ENCODE results near the gene MIER3. TPM values are rescaled to one million over a fixed set of nuclear protein-coding genes. Genes with fewer than 3 reads are reported as not detected.

MIER3 gene
- total RNA-seq, 3 donors from 2014 or later: 21.6 to 24.8 (median 21.9) TPM

DNA sequence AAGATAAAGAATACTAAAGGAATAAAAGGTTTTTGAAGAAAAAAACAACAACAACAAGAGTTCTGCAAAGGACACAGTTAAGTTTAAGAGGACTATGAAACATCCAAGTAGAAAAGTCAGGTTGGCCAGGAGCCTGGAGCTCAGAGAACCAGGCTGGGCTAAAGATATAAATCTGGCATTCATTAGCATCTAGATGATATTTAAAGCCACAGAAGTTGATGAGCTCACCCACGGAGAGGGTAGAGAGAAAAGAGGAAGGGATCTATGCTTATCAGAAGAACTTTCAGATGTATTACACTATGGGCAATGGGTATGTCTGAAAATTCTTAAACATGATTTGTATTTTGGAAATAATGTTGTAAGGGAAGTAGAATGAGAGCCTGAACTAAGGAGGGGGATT is 9.9 kb downstream of the MIER3 start:
- Mint-ChIP-seq H3K4me1 (ENCODE audit: low read depth) (no peaks in the 10 kb centered on the region), H3K36me3 (ENCODE audit: insufficient read depth) (peaks cover 49% of the 10 kb centered on the region)

DNA sequence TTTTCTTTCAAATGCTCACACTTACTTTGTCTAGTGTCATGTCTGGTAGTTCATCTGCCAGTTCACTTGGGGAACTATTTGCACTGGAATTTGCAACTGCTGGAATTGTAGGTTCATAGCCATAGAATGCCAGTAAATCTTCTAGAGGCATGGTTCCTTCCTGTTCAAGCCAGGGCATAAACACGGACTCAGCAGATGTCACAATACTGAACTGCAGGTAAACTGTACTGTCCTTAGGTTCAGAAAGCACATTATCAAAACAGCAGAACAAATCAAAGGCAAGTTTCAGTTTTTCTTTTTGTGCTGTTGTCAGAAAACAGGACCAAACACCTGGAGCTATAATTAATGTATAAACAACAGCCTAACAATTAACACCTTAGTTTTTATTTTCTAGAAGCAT is 13.1 kb downstream of the MIER3 start:
- no peak overlapping the region for H3K4me3 Mint-ChIP-seq

More for the DNA sequence above, 9.9 kb downstream of the MIER3 start:
- Mint-ChIP-seq H3K27me3 (ENCODE audit: low read depth) (no peaks in the 10 kb centered on the region), H3K4me3 (no peak overlapping the region), H3K9me3 (no peaks in the 10 kb centered on the region)
- DNase-seq (no peak), ATAC-seq (no peak)

DNA sequence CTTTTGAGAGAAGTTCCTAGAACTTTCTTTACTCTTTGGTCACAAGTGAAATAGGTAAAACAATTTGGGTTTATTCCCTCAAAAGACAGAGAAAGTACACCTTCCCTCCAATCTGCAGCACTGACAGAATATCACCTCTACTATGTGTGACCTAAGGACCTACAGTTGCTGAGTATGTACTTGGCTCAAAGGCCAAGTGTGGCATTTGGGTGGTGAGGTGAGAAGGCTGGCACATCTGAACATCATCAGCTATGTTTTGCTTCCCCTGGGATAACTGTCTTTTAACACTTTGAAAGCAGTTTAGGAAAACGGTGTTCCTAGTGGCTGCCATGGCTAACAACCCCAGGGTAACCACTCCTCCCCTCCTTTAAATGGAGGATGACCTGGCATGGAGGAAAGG is 17.6 kb downstream of the MIER3 start:
- no peak for DNase-seq
- Mint-ChIP-seq H3K4me1 (ENCODE audit: low read depth) (no peaks in the 10 kb centered on the region), H3K36me3 (ENCODE audit: insufficient read depth) (peaks cover 39% of the 10 kb centered on the region), H3K4me3 (no peak overlapping the region), H3K9me3 (no peaks in the 10 kb centered on the region), H3K27me3 (ENCODE audit: low read depth) (no peaks in the 10 kb centered on the region)
- ATAC-seq: no peak

More for the DNA sequence above, 13.1 kb downstream of the MIER3 start:
- DNase-seq (no peak), ATAC-seq (no peak)
- Mint-ChIP-seq H3K27me3 (ENCODE audit: low read depth) (no peaks in the 10 kb centered on the region), H3K9me3 (no peaks in the 10 kb centered on the region), H3K4me1 (ENCODE audit: low read depth) (no peaks in the 10 kb centered on the region), H3K36me3 (ENCODE audit: insufficient read depth) (peaks cover 52% of the 10 kb centered on the region)

DNA sequence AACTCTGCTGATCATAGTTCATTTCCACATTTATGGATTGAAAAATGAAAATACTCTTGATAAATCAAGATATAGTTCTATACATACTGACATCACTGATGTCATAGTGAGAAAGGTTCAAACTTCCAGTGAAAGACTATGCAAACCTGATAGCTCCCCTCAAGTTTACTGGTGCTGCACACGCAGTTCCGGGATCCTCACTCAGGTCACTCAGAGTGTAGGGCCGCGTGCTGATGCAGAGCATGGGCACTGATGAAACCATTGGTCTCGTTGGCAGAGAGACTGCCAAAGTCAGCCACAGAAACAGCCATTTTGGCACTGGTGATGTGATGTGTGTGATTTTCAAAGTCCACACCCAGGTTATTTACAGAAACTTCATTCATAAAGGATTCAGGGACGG is 29.0 kb downstream of the MIER3 start:
- Mint-ChIP-seq H3K9me3 (no peaks in the 10 kb centered on the region), H3K4me1 (ENCODE audit: low read depth) (peaks cover 2% of the 10 kb centered on the region), H3K36me3 (ENCODE audit: insufficient read depth) (peaks cover 39% of the 10 kb centered on the region), H3K27me3 (ENCODE audit: low read depth) (no peaks in the 10 kb centered on the region), H3K4me3 (no peak overlapping the region)
- ATAC-seq (no peak), DNase-seq (no peak)

DNA sequence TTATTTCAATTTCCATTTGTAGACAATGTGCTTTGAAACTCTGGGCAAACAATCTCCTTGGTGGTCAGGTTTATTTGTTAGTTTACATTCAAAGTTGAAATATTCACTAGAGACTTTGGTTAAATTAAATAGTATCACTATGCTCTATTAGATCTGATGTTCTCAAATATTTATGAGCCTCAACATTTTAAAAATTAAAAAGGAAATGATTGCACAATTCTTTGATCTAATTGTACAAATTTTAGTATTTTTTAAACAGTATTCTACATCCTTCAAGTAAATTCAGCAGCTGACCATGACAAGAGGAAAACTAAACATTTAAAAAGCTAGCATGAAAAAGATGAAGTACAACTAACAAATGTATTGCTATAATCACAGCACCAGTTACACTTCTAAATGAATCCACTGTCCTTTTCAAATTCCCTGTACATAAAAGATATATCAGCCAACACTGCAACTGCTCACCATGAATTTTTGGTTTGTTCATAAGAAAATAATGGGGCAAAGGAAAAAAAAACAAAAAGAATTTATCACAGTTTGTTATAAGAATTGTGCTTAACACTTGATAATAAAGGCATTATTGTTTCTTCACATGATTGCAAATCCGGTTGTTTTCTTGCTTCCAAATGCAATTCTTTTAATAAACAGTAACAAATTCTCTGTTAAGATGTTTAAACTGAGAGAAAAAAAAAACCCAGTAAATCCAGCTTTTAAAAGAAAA is 31.8 kb downstream of the MIER3 start:
- peaks cover 2% of the 10 kb centered on the region for H3K4me1 Mint-ChIP-seq (ENCODE audit: low read depth)
- H3K36me3 Mint-ChIP-seq (ENCODE audit: insufficient read depth): peaks cover 22% of the 10 kb centered on the region
- no peaks in the 10 kb centered on the region for H3K27me3 Mint-ChIP-seq (ENCODE audit: low read depth)
- DNase-seq (no peak), ATAC-seq (no peak)
- H3K4me3 Mint-ChIP-seq: no peak overlapping the region
- no peaks in the 10 kb centered on the region for H3K9me3 Mint-ChIP-seq

DNA sequence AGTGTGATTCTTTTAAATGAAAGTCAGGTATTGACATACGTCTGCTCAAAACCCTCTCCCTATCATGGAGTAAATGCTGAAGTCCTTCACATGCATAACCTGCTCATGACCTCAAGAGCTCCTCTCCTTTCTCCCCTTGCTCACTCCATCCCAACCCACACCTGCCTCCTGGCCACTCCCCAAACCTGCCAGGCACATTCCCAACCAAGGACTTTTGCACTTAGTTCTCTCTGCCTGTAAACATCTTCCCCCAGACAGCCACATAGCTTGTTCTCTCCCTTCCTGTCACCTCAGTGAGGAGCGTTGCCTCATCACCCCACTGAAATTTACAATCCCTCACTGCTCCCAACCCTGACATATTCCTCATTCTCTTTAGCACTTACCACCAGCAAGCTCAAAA is 33.9 kb downstream of the MIER3 start:
- peaks cover 10% of the 10 kb centered on the region for H3K36me3 Mint-ChIP-seq (ENCODE audit: insufficient read depth)
- H3K9me3 Mint-ChIP-seq: no peaks in the 10 kb centered on the region
- no peaks in the 10 kb centered on the region for H3K27me3 Mint-ChIP-seq (ENCODE audit: low read depth)
- H3K4me3 Mint-ChIP-seq: no peak overlapping the region
- H3K4me1 Mint-ChIP-seq (ENCODE audit: low read depth): peaks cover 2% of the 10 kb centered on the region
- ATAC-seq (no peak), DNase-seq (no peak)

DNA sequence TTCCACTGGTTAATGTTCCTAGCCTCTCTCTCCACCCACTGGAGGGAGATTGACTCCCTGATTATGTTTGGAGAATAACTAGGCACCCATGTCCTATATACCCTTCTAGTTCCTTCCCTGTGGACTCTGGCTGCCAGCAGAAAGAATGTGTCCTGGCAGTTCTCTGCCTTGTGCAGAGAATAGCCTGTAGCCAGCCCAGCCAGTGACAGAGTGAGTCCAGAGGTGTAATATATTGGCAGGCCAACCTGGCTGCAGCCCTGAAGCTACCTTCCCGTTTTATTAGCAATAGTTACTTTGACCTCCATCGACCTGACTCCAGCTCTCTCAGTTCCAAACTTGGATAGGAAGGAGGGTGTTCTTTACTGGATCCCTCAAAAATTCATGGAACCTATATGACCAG is 34.4 kb downstream of the MIER3 start:
- Mint-ChIP-seq H3K4me3 (no peak overlapping the region), H3K4me1 (ENCODE audit: low read depth) (peaks cover 2% of the 10 kb centered on the region), H3K9me3 (no peaks in the 10 kb centered on the region), H3K36me3 (ENCODE audit: insufficient read depth) (peaks cover 6% of the 10 kb centered on the region), H3K27me3 (ENCODE audit: low read depth) (no peaks in the 10 kb centered on the region)
- DNase-seq (no peak), ATAC-seq (no peak)

DNA sequence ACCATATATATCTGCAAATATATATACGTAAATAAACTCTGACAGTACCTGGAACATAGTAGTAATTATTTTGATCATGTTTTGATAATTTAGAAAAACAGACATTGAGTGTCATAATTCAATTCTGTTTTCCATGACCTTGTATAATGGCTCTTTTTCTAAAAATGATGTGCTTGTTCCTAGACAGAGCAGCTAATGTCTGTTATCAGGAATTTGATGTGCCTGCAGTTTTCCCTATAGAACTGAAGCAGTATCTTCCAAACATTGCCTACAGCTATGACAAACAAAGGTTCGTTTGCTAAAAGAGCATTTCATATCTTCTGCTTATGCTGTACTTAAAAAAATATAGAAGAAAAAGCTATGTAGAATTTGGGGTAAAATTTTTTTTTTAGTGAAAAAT is 37.2 kb downstream of the MIER3 start:
- H3K4me3 Mint-ChIP-seq: no peak overlapping the region
- no peaks in the 10 kb centered on the region for H3K36me3 Mint-ChIP-seq (ENCODE audit: insufficient read depth)
- no peaks in the 10 kb centered on the region for H3K27me3 Mint-ChIP-seq (ENCODE audit: low read depth)
- no peak for ATAC-seq
- no peak for DNase-seq
- no peaks in the 10 kb centered on the region for H3K9me3 Mint-ChIP-seq
- H3K4me1 Mint-ChIP-seq (ENCODE audit: low read depth): peaks cover 11% of the 10 kb centered on the region

DNA sequence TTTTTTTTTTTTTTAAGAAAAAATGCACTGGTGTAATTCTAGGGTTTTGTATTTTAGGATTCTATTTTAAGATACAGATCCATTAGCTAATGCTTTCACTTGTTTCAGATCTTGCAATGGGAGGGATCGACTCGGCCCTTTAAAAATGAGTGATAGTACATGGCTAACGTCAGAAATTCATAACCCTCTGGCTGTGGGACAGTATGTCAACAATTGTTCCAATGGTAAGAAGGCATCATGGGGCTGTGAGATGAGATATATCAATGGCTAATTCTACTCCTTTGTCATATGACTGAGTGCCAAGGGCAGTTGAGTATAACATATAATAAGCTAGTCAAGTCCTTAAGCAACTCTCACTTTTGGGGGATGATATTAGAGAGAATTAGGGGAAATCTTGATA is 38.2 kb downstream of the MIER3 start:
- Mint-ChIP-seq H3K9me3 (no peaks in the 10 kb centered on the region), H3K27me3 (ENCODE audit: low read depth) (no peaks in the 10 kb centered on the region), H3K4me3 (no peak overlapping the region), H3K4me1 (ENCODE audit: low read depth) (peaks cover 14% of the 10 kb centered on the region), H3K36me3 (ENCODE audit: insufficient read depth) (no peaks in the 10 kb centered on the region)
- ATAC-seq: no peak
- DNase-seq: no peak

DNA sequence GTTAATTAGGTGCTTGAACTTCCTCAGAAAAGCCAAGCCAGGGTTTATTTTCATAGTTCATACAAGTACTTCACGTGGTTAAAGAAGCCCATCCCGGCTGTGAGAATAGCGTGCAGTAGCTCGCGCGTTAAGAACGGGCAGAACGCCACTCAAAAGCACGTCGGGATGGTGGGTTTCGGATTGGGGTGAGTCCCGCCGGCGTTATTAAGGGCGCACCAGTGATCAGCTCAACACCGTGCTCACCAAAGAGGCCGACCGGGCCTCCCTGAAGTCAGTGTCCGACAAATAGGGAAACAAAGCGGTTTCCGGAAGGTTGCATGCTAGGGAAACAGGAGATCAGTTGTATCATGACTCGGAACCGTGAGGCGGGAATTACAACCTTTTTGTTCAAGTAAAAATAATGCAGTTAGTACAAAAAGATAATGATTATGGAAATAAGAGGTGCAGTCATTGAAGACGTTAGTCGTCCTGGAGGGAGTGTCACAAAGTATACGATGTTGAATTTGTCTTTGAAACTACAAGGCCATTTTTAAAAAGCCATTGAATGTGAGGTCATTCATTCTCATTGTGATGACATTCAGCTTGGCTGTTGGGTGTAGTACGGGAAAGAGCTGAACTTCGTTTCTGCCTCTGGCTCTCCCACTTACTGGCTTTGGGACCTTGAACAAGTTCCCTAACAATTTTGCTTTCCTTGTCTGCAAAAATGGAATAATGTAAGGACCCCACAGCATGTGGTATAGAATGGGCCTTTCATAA is 41.5 kb downstream of the MIER3 start:
- H3K27me3 Mint-ChIP-seq (ENCODE audit: low read depth): no peaks in the 10 kb centered on the region
- H3K36me3 Mint-ChIP-seq (ENCODE audit: insufficient read depth): no peaks in the 10 kb centered on the region
- ATAC-seq (peak; percentile 19 to 34), DNase-seq (no peak)
- H3K4me1 Mint-ChIP-seq (ENCODE audit: low read depth): peaks cover 16% of the 10 kb centered on the region
- H3K4me3 Mint-ChIP-seq: peak overlapping the region; percentile 83
- H3K9me3 Mint-ChIP-seq: no peaks in the 10 kb centered on the region

DNA sequence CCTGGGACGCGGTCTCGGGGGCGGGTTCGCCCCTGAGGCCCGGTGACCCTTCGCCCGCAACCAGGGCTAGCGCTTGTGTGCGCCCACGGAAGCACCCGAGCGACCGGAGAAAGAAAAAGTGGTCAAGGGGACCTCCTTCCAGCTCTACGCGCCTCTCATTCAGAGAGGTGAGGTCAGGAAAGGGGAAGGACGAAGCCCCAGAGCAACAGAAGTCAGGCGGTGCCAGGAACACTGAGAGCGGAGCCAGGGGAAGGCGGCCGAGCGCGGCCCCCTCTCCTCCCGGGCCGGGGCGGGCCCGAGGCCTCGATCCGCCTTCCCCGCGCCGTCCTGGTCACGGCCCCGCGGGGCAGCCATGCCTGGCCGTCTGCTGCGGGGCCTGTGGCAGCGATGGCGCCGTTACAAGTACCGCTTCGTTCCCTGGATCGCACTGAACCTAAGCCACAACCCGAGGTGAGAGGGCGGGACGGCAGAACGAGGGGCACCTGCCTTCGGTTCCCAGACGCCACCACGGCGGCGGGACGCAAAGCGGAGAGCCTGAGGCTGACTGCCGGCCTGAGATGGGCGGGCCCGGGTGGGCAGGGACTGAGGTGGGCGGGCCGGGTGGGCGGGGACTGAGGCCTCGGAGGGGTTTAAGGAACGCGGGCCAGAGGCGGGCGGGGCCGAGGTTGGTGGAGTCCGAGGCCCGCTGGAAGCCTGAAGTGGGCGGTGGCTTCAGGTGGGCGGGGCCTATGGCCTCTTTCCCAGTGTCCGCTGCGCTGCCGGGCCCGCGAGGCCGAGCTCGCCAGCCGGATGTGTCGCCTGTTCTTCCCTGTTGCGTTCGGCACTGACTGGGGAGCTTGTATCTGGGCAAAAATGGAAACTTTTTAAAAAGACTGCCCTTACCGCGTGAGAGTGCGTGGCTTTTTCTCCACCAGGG is 42.4 kb downstream of the MIER3 start, which contains the start of gene SETD9:
SETD9 (plus strand) TSS at position 303 of the 916 bp plus-strand sequence; CDS start at position 353, 50 bp downstream.
- Mint-ChIP-seq H3K4me3 (peak within 1 kb of the TSS; percentile 83), H3K9me3 (no peaks in the 10 kb centered on the region), H3K27me3 (ENCODE audit: low read depth) (no peaks in the 10 kb centered on the region), H3K36me3 (ENCODE audit: insufficient read depth) (no peaks in the 10 kb centered on the region), H3K4me1 (ENCODE audit: low read depth) (peaks cover 16% of the 10 kb centered on the region)
- peak; percentile 87 to 88 for ATAC-seq
- peak; percentile 84 for DNase-seq

DNA sequence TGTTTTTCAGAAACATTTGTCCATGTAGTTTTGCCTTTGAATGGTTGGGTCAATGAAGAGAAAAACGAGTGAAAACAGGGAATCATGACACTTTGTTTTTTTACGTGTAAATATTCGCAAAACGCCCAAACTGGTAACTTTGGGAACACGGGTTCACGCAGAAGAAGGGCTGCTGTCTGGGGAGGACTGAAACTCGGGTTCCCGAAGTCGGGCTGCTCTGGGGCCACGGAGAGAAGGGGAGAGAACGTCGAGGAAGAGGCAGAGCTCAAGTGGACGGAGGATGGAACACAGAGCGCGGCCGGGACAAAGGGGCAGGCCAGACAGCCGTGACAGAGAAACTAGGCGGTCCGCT is 43.0 kb downstream of the MIER3 start:
- Mint-ChIP-seq H3K36me3 (ENCODE audit: insufficient read depth) (no peaks in the 10 kb centered on the region), H3K9me3 (no peaks in the 10 kb centered on the region), H3K4me1 (ENCODE audit: low read depth) (peaks cover 16% of the 10 kb centered on the region), H3K4me3 (peak overlapping the region; percentile 83), H3K27me3 (ENCODE audit: low read depth) (no peaks in the 10 kb centered on the region)
- ATAC-seq (peak; percentile 15 to 27), DNase-seq (peak; percentile 5)

DNA sequence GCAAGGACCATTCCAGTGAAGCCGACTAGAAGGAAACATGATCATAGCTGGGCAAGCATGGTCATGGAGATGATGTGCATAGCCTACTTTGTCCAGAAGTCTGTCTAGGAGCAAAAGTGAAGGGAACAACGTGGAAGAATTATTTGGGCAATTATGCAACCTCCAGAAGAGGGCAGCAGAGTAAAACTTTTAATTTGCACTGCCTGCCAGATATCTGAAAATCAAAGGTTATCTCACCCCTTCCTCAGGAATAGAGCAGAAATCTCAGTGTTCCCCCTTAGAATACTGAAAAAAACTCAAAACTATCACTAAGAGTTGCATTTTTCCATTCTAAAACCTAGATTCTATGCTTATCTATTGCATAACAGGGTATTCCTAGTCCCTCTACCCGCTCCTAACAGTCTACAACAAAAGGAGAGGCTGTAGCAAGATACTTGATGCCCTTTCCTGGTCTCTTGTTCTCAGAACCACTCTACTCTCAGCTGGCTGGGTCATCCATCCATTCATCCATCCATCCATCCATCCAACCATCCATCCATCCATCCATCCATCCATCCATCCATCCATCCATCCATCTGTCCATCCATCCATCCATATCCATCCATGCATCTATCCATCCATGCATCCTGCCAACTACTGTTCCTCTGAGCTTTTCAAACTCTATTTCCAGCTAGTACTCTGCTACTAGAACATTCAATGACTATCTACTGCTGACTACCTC is 50.9 kb downstream of the MIER3 start:
- Mint-ChIP-seq H3K4me3 (no peak overlapping the region), H3K27me3 (ENCODE audit: low read depth) (no peaks in the 10 kb centered on the region), H3K4me1 (ENCODE audit: low read depth) (peaks cover 4% of the 10 kb centered on the region), H3K36me3 (ENCODE audit: insufficient read depth) (peaks cover 11% of the 10 kb centered on the region), H3K9me3 (no peaks in the 10 kb centered on the region)
- ATAC-seq (peak; percentile 67 to 72), DNase-seq (peak; percentile 15)

DNA sequence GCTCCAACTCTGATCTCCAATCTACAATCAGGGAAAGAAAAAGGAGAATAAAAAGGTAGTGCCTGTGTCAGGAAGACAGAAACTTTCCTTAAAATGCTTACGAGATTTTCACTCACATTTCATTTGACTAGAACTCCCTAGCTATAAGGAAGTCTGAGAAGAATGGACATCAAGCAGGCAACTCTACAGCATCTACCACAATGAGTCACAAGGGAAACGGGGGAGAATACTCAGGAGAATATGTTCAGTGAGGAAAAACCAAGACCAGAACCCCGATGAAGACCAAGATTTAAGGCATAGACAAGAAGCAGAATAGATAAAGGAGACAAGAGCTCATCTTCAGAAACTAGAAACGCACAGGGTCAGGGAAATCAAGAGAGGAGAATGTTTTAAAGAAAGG is 51.5 kb downstream of the MIER3 start:
- DNase-seq: no peak
- ATAC-seq: peak in 1 of 2 donors; percentile 28
- Mint-ChIP-seq H3K9me3 (no peaks in the 10 kb centered on the region), H3K4me1 (ENCODE audit: low read depth) (peaks cover 4% of the 10 kb centered on the region), H3K4me3 (no peak overlapping the region), H3K27me3 (ENCODE audit: low read depth) (no peaks in the 10 kb centered on the region), H3K36me3 (ENCODE audit: insufficient read depth) (peaks cover 14% of the 10 kb centered on the region)

Measured in activated T-cell treated with anti-CD3 and anti-CD28 coated beads, Interleukin-2, amount 50 U/mL, for 4 hours (primary cell).